Lung (tissue), 12 donors: ENCODE data around the gene HACD1. TPM values are rescaled to one million over a fixed set of nuclear protein-coding genes. Genes with fewer than 3 reads are reported as not detected.

ENCODE experiments used
- ATAC-seq: fragments of 200-7000 bp; cut with Tn5 transposase; one replicate; pipeline ENCODE4 v1.9.1; 2020; ENCODE audit warnings: moderate number of reproducible peaks; ENCODE audit not compliant: insufficient read depth, low FRiP score
- DNase-seq, 3 donors: peaks; one replicate each; pipeline ENCODE4 v3.0.0-alpha.2; 2013 to 2017
- H3K27ac ChIP-seq, 2 donors: one replicate each; pipeline ENCODE4 v1.5.1; 2013; ENCODE audit warnings: mild to moderate bottlenecking in 2 of 2, moderate library complexity in 2 of 2, control low read depth in 1 of 2, inconsistent platforms in 1 of 2, low read depth in 1 of 2, low read length in 1 of 2
- H3K27me3 ChIP-seq, 3 donors: one replicate each; pipeline ENCODE4 v1.5.1; 2013; ENCODE audit warnings: low read length in 2 of 3; ENCODE audit not compliant: control insufficient read depth in 3 of 3, insufficient read depth in 3 of 3
- H3K36me3 ChIP-seq, 4 donors: one replicate each; pipeline ENCODE4 v1.5.1; 2013; ENCODE audit warnings: low read length in 4 of 4, mild to moderate bottlenecking in 1 of 4, moderate library complexity in 1 of 4; ENCODE audit not compliant: control insufficient read depth in 4 of 4, insufficient read depth in 4 of 4
- H3K4me1 ChIP-seq, 5 donors: one replicate each; pipeline ENCODE4 v1.5.1; 2013; ENCODE audit warnings: low read length in 5 of 5, mild to moderate bottlenecking in 2 of 5, moderate library complexity in 1 of 5; ENCODE audit not compliant: control insufficient read depth in 5 of 5, insufficient read depth in 5 of 5
- H3K4me3 ChIP-seq: one replicate; pipeline ENCODE4 v1.5.1; 2013; ENCODE audit warnings: mild to moderate bottlenecking, control low read depth, moderate library complexity
- H3K9ac ChIP-seq, 2 donors: one replicate each; pipeline ENCODE4 v1.5.1; 2013; ENCODE audit warnings: low read length in 2 of 2, control low read depth in 1 of 2; ENCODE audit not compliant: insufficient read depth in 1 of 2
- H3K9me3 ChIP-seq, 4 donors: one replicate each; pipeline ENCODE4 v1.5.1; 2013; ENCODE audit warnings: low read length in 3 of 4, mild to moderate bottlenecking in 1 of 4, moderate library complexity in 1 of 4; ENCODE audit not compliant: control insufficient read depth in 4 of 4, insufficient read depth in 3 of 4
- WGBS, 2 donors: extraction: QIAGEN DNeasy Blood & Tissue Kit; methylation state at CpG; one replicate each; pipeline ENCODE4 v1.1.7; 2013; 5-methylcytosine and 5-hydroxymethylcytosine counted together
- polyA plus RNA-seq, 2 donors: library from polyadenylated mRNA; stranded (reverse); fragments of 200-250 nt; gene quantifications; one replicate each; pipeline ENCODE4 v1.2.1, GENCODE V29; 2013
- total RNA-seq, 2 donors: library from RNA; depleted of rRNA in 1 of 2; stranded (reverse); fragments of >200 nt in 1 of 2; gene quantifications; one replicate each; pipeline ENCODE4 v1.2.1, GENCODE V29; 2014 to 2021
- TF ChIP-seq, protein P1 (sequence below): IDR thresholded peaks from 2 replicates; pipeline ENCODE4 v1.5.1; 2012; ENCODE audit warnings: mild to moderate bottlenecking; ENCODE audit errors: control extremely low read depth, extremely low read depth
- donor health status: control.
- donor health status: control.
- donor health status: Bipolar disorder and iron deficiency.
- donor health status: healthy.
- donor health status: DM: yes; HTN: yes; CAD: no.

HACD1 gene
- total and polyA plus RNA-seq, 4 donors: 11.5 to 49.2 (median 24.3) TPM

DNA sequence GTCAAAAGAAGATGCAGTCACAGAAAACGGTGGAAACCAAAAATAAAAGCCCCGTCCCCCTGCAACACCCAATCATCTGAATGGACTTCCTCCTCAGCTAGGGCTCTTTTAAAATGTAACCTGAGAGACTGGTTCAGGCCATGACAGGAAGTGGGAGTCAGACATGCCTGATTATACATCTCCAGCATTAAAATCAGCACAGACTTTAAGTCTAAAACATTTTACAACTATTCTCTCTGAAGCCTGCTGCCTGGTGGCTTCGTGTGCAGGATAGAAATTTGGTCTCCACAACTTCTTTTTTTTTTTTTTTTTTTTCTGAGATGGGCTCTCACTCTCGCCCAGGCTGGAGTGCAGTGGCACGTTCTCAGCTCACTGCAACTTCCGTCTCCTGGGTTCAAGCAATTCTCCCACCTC, 30.3 kb downstream of the HACD1 start:
- no peak overlapping the region for H3K4me3 ChIP-seq
- no peak overlapping the region for H3K27ac ChIP-seq
- no peak overlapping the region for H3K9ac ChIP-seq
- H3K4me1 ChIP-seq: peaks cover 0 to 4% (median 0%) of the 10 kb centered on the region in 5 donors
- DNase-seq (peak in 1 of 3 donors; percentile 13), ATAC-seq (no peak)
- H3K9me3 ChIP-seq: no peaks in the 10 kb centered on the region
- H3K27me3 ChIP-seq: no peaks in the 10 kb centered on the region
- 19 to 31% methylated on average over 6 of the region's 6 CpGs for WGBS, 2 donors
- H3K36me3 ChIP-seq: no peaks in the 10 kb centered on the region
- TF ChIP-seq, protein P1, sequence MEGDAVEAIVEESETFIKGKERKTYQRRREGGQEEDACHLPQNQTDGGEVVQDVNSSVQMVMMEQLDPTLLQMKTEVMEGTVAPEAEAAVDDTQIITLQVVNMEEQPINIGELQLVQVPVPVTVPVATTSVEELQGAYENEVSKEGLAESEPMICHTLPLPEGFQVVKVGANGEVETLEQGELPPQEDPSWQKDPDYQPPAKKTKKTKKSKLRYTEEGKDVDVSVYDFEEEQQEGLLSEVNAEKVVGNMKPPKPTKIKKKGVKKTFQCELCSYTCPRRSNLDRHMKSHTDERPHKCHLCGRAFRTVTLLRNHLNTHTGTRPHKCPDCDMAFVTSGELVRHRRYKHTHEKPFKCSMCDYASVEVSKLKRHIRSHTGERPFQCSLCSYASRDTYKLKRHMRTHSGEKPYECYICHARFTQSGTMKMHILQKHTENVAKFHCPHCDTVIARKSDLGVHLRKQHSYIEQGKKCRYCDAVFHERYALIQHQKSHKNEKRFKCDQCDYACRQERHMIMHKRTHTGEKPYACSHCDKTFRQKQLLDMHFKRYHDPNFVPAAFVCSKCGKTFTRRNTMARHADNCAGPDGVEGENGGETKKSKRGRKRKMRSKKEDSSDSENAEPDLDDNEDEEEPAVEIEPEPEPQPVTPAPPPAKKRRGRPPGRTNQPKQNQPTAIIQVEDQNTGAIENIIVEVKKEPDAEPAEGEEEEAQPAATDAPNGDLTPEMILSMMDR: no peak

DNA sequence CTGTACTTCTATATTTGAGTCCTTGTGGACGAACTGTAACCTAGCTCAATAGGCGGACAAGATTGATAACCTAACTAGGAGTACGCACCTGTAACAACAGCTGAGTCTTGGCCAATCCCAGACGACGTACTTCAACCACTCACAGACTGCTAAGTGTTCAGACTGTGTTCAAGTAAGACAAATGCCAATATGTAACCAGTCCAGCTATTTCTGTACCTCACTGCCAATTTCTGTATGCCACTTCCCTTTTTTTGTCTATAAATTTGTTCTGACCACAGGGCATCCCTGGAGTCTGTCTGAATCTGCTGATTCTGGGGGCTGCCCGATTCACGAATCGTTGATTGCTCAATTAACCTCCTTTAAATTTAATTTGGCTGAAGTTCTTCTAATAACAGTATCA, 32.2 kb downstream of the HACD1 start:
- 24 to 47% methylated on average over 8 of the region's 8 CpGs for WGBS, 2 donors
- peak in 1 of 3 donors; percentile 26 for DNase-seq

DNA sequence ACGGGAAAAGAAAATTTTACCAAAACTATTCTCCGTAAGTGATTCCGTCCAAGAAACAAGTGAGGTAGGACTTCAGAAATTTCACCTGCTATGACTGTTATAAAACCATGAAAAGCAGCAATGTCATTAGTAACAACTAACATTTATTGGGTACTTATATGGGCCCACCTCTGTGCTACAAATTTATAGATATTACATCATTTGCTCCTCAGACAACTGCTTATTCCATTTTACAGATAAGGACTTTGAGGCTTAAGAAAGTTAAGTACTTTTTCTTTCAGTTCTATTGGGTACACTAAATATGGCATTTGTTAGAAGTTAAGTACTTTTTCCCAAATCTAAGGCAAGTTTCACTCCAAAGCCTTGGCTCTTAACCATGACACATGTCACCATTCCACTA, 36.3 kb downstream of the HACD1 start:
- whole genome bisulfite sequencing, 2 donors: 88 to 89% methylated on average over 3 of the region's 3 CpGs
- no peak overlapping the region for H3K4me3 ChIP-seq

More for the DNA sequence above, 32.2 kb downstream of the HACD1 start:
- TF ChIP-seq, protein P1: no peak
- Histone ChIP-seq H3K27me3 (no peaks in the 10 kb centered on the region), H3K27ac (no peak overlapping the region), H3K9me3 (no peaks in the 10 kb centered on the region), H3K4me3 (no peak overlapping the region), H3K9ac (no peak overlapping the region), H3K4me1 (peaks cover 0 to 4% (median 0%) of the 10 kb centered on the region in 5 donors), H3K36me3 (no peaks in the 10 kb centered on the region)
- ATAC-seq: no peak

More for the DNA sequence above, 36.3 kb downstream of the HACD1 start:
- ATAC-seq: no peak
- TF ChIP-seq, protein P1: no peak
- Histone ChIP-seq H3K27me3 (no peaks in the 10 kb centered on the region), H3K9me3 (no peaks in the 10 kb centered on the region), H3K4me1 (no peaks in the 10 kb centered on the region), H3K36me3 (no peaks in the 10 kb centered on the region), H3K27ac (no peak overlapping the region), H3K9ac (no peak overlapping the region)
- no peak for DNase-seq
